Karpas-422 (cell line): ENCODE results near the gene DYNC1H1. TPM values are rescaled to one million over a fixed set of nuclear protein-coding genes. Genes with fewer than 3 reads are reported as not detected.

ENCODE experiments used
- DNase-seq: peaks from one replicate; pipeline ENCODE4 v3.0.0-alpha.2; 2015
- H2AFZ ChIP-seq: fragments of 200-600 bp; sonication (generic); 2 replicates; pipeline ENCODE4 v1.6.1; 2014; ENCODE audit warnings: antibody characterized with exemption, low read length, mixed read lengths
- H3K27ac ChIP-seq: fragments of 200-600 bp; sonication (generic); 2 replicates; pipeline ENCODE4 v1.5.1; 2014; ENCODE audit warnings: mild to moderate bottlenecking, low read length, moderate library complexity
- H3K27me3 ChIP-seq: fragments of 200-600 bp; sonication (generic); 2 replicates; pipeline ENCODE4 v1.6.1; 2014; ENCODE audit warnings: low read length, mixed read lengths
- H3K36me3 ChIP-seq: fragments of 200-600 bp; sonication (generic); 2 replicates; pipeline ENCODE4 v1.6.1; 2014; ENCODE audit warnings: low read length, mixed read lengths; ENCODE audit not compliant: insufficient read depth
- H3K4me1 ChIP-seq: fragments of 200-600 bp; sonication (generic); 2 replicates; pipeline ENCODE4 v1.6.1; 2014; ENCODE audit warnings: mild to moderate bottlenecking, low read length, mixed read lengths
- H3K4me2 ChIP-seq: fragments of 200-600 bp; sonication (generic); 2 replicates; pipeline ENCODE4 v1.6.1; 2014; ENCODE audit warnings: low read length, low read depth, mild to moderate bottlenecking; ENCODE audit not compliant: poor library complexity, severe bottlenecking
- H3K4me3 ChIP-seq: fragments of 200-600 bp; sonication (generic); 2 replicates; pipeline ENCODE4 v1.5.1; 2014; ENCODE audit warnings: mild to moderate bottlenecking, antibody characterized with exemption, low read length, mixed read lengths
- H3K79me2 ChIP-seq: fragments of 200-600 bp; sonication (generic); 2 replicates; pipeline ENCODE4 v1.6.1; 2014; ENCODE audit warnings: mild to moderate bottlenecking, low read length, mixed read lengths
- H3K9ac ChIP-seq: fragments of 200-600 bp; sonication (generic); 2 replicates; pipeline ENCODE4 v1.6.0; 2014; ENCODE audit warnings: low read length
- H3K9me2 ChIP-seq: fragments of 200-600 bp; sonication (generic), shearing (Covaris generic); replicated peaks from 2 replicates; pipeline ENCODE4 v1.6.0; 2014; ENCODE audit warnings: mild to moderate bottlenecking, low read length, moderate library complexity; ENCODE audit not compliant: insufficient read depth
- H3K9me3 ChIP-seq: fragments of 300-700, 200-600 bp; sonication (generic); 2 replicates; pipeline ENCODE4 v1.6.1; 2014; ENCODE audit warnings: low read length, mixed read lengths
- H4K20me1 ChIP-seq: fragments of 200-600 bp; sonication (generic); 2 replicates; pipeline ENCODE4 v1.6.1; 2014; ENCODE audit warnings: mild to moderate bottlenecking, antibody characterized with exemption, low read length, low read depth; ENCODE audit not compliant: insufficient read depth
- small RNA-seq: library from RNA; depleted of rRNA; stranded (forward); fragments of <200 nt; gene quantifications from one replicate; pipeline ENCODE3, GENCODE V24; 2014
- total RNA-seq: library from RNA; depleted of rRNA; stranded (reverse); fragments of >200 nt; shearing (Covaris generic); gene quantifications from 2 replicates; pipeline ENCODE4 v1.2.3, GENCODE V29; 2014; ENCODE audit warnings: low replicate concordance; rRNA removed

Gene DYNC1H1
- total RNA-seq, 1 experiment from 2014 or later: 240 TPM

DNA sequence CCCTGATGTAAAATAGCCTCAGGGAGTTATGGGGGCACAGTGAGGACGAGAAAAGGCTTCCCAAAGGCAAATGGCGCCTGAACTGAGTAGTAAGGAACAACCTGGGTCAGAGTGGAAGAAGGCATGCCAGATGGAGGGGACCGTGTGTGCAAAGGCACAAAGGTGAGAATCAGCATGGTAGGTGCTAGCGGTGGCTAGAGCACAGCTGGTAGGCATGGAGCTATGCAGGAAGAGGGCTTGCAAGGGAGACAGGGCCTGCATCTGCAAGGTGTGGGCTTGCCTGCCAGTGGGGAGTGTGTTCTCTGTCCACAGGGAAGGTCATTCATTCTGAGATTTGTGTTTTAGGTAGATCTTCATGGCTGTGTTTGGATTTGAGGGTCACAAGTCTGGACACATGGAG lies 141.0 kb downstream of the DYNC1H1 start:
- H3K4me2 ChIP-seq: no peak overlapping the region
- no peak overlapping the region for H2AFZ ChIP-seq
- no peaks in the 10 kb centered on the region for H3K9me2 ChIP-seq
- no peak overlapping the region for H3K27ac ChIP-seq
- H3K4me3 ChIP-seq: no peak overlapping the region
- H3K27me3 ChIP-seq: no peaks in the 10 kb centered on the region; the same call in 1 of the 2 replicates
- H3K36me3 ChIP-seq: no peaks in the 10 kb centered on the region
- no peaks in the 10 kb centered on the region for H3K79me2 ChIP-seq
- no peak for DNase-seq
- no peak overlapping the region for H3K9ac ChIP-seq
- H4K20me1 ChIP-seq: no peaks in the 10 kb centered on the region
- peaks cover 22% of the 10 kb centered on the region for H3K4me1 ChIP-seq
- H3K9me3 ChIP-seq: no peaks in the 10 kb centered on the region

Small RNA genes lying within 50 kb of the gene (small RNA-seq; reads per million reads assigned to genes)
- gene AL118558.2 (not detected), gene RN7SL472P (not detected)

Other genes with a start within 250 kb of the DYNC1H1 start
- 233 and 301 TPM in 2 replicates for gene PPP2R5C, start 202.9 kb upstream of the DYNC1H1 start, total RNA-seq
- gene HSP90AA1, start 122.5 kb downstream of the DYNC1H1 start, total RNA-seq: 354 and 505 TPM in 2 replicates
- 16.9 and 19.7 TPM in 2 replicates for gene WDR20, start 175.3 kb downstream of the DYNC1H1 start, total RNA-seq